GM12878 (cell line): ENCODE measurements around the gene SERPINB10. TPM values are rescaled to one million over a fixed set of nuclear protein-coding genes. Genes with fewer than 3 reads are reported as not detected.

Experiments used
- ATAC-seq: fragments of 200-7000 bp; cut with Tn5 transposase; 3 replicates; pipeline ENCODE4 v1.9.1; 2020; ENCODE audit warnings: mild to moderate bottlenecking, moderate library complexity
- BruUV-seq: library from RNA; stranded (reverse); fragments of 400-500 nt; replicated peaks from 2 replicates; lab custom pipeline; 2021; lab: Mats Ljungman, UMichigan
- CTCF ChIA-PET: fragments of 300-600 bp; sonication (Branson Sonifier 250); formaldehyde crosslinking; extraction: SDS; loops from one replicate; lab custom pipeline; 2021; ENCODE audit warnings: inconsistent platforms; lab: Yijun Ruan, JAX
- POLR2A ChIA-PET: fragments of 350-600 bp; formaldehyde crosslinking; extraction: SDS; loops from one replicate; lab custom pipeline; 2021; ENCODE audit warnings: inconsistent platforms; lab: Charles Lee
- RAD21 ChIA-PET: fragments of 300-600 bp; sonication (Branson Sonifier 250); formaldehyde crosslinking; loops from one replicate; lab custom pipeline; 2023; ENCODE audit warnings: antibody characterized with exemption; ENCODE audit not compliant: unreplicated experiment; lab: Charles Lee
- SMC1A ChIA-PET: fragments of 300-600 bp; sonication (Branson Sonifier 250); formaldehyde crosslinking; loops from one replicate; lab custom pipeline; 2023; ENCODE audit not compliant: unreplicated experiment, uncharacterized antibody; lab: Charles Lee
- DNase-seq: peaks from one replicate; pipeline ENCODE4 v3.0.0-alpha.2; 2011; ENCODE audit warnings: low read depth, low spot score
- FAIRE-seq: peaks from 3 replicates; lab custom pipeline; 2011; peaks lifted over from hg19 to GRCh38; lab: Jason Lieb, UNC
- H2AFZ ChIP-seq: 2 replicates; pipeline ENCODE4 v1.6.0; 2011; ENCODE audit warnings: low read depth, low read length, control low read depth; ENCODE audit not compliant: control insufficient read depth
- H3K27ac ChIP-seq: 2 replicates; pipeline ENCODE4 v1.5.1; 2011; ENCODE audit warnings: control low read depth; ENCODE audit not compliant: control insufficient read depth, insufficient read depth
- H3K27me3 ChIP-seq, 2 experiments: replicated peaks in 1 of 2; 2 replicates each; pipeline versions ENCODE4 v1.6.0 to v1.6.1; 2011; ENCODE audit warnings: low read length in 1 of 2; ENCODE audit not compliant: control insufficient read depth in 2 of 2, insufficient read depth in 2 of 2
- H3K36me3 ChIP-seq, 2 experiments: 2 replicates each; pipeline ENCODE4 v1.5.1; 2011; ENCODE audit warnings: low read length in 1 of 2; ENCODE audit not compliant: control insufficient read depth in 2 of 2, insufficient read depth in 2 of 2
- H3K4me1 ChIP-seq: 2 replicates; pipeline ENCODE4 v1.6.1; 2011; ENCODE audit warnings: mild to moderate bottlenecking, low read length, moderate library complexity, mixed read lengths; ENCODE audit not compliant: control insufficient read depth, insufficient read depth
- H3K4me2 ChIP-seq: 2 replicates; pipeline ENCODE4 v1.6.0; 2011; ENCODE audit warnings: control low read depth; ENCODE audit not compliant: control insufficient read depth, insufficient read depth
- H3K4me3 ChIP-seq: fragments of 200-600 bp; sonication (generic); 2 replicates; pipeline ENCODE4 v1.5.1; 2016
- H3K79me2 ChIP-seq: 2 replicates; pipeline ENCODE4 v1.6.0; 2011; ENCODE audit warnings: low read length; ENCODE audit not compliant: control insufficient read depth, insufficient read depth
- H3K9ac ChIP-seq: 2 replicates; pipeline ENCODE4 v1.8.0; 2011; ENCODE audit warnings: low read length, control low read depth, mixed read lengths; ENCODE audit not compliant: control insufficient read depth, insufficient read depth
- H3K9me3 ChIP-seq: replicated peaks from 3 replicates; pipeline ENCODE4 v1.5.1; 2011; ENCODE audit warnings: mild to moderate bottlenecking, low read length; ENCODE audit not compliant: control insufficient read depth, insufficient read depth
- H4K20me1 ChIP-seq: 2 replicates; pipeline ENCODE4 v1.6.0; 2011; ENCODE audit not compliant: control insufficient read depth, insufficient read depth
- NFIC ChIP-seq: IDR thresholded peaks from 2 replicates; pipeline ENCODE4 v1.6.1; 2012; ENCODE audit warnings: low read depth, mild to moderate bottlenecking, inconsistent platforms, low read length, moderate library complexity
- PML ChIP-seq: IDR thresholded peaks from 2 replicates; pipeline ENCODE4 v1.6.1; 2012; ENCODE audit warnings: low read length, inconsistent platforms
- RFX5 ChIP-seq: IDR thresholded peaks from 2 replicates; pipeline ENCODE4 v1.6.1; 2011; ENCODE audit warnings: low read depth, low read length, improper control_type of control experiment
- WGBS: methylation state at CpG from one replicate; pipeline ENCODE4 v1.1.6; 2016; ENCODE audit warnings: low lambda C conversion rate; ENCODE audit not compliant: insufficient replicate concordance, insufficient coverage; ENCODE audit errors: missing lambda C conversion rate; 5-methylcytosine and 5-hydroxymethylcytosine counted together
- in situ Hi-C: fragments of 300-500 bp; cut with MboI; formaldehyde crosslinking; loops from 9 replicates; pipeline ENCODE4 v1.14.3; 2018; ENCODE audit warnings: mixed read lengths
- intact Hi-C: fragments of 100-400 bp; cut with micrococcal nuclease; formaldehyde crosslinking; loops from one replicate; pipeline ENCODE4 v1.14.2; 2022; ENCODE audit not compliant: unreplicated experiment
- polyA plus RNA-seq, 11 experiments: library from polyadenylated mRNA; depleted of rRNA in 4 of 11; unstranded in 6 of 11; stranded (reverse) in 5 of 11; fragments of >200 nt; fragmentation: Nextera tagmentation in 4 of 11; fragmentation: Illumina TruSeq in 1 of 11; extraction: Ambion mirVana in 4 of 11; extraction: Trizol in 1 of 11; gene quantifications; 1 replicate in 1 of 11; 2 replicates in 10 of 11; pipeline versions ENCODE4 v1.2.1 to v1.2.3, GENCODE V29; 2011 to 2016; ENCODE audit warnings: inconsistent platforms in 2 of 11, missing spikeins in 2 of 11, low read depth in 1 of 11
- total RNA-seq, 4 experiments: library from RNA; depleted of rRNA in 3 of 4; stranded (reverse); fragments of >200 nt in 3 of 4; fragmentation: Illumina TruSeq in 1 of 4; extraction: Trizol in 1 of 4; gene quantifications; 2 replicates each; pipeline versions ENCODE4 v1.2.1 to v1.2.3, GENCODE V29; 2013 to 2021
- TF ChIP-seq, protein P1 (sequence below): fragments of 450-650 bp; formaldehyde crosslinking; IDR thresholded peaks from 2 replicates; pipeline ENCODE4 v1.4.0; 2020; ENCODE audit warnings: mild to moderate bottlenecking, moderate library complexity

Gene SERPINB10
- total and polyA plus RNA-seq, 10 of the 15 experiments (the other 5 are each of a cell fraction or from before 2014, with no cell fraction given): 12.0 to 83.5 (median 24.1) TPM

DNA sequence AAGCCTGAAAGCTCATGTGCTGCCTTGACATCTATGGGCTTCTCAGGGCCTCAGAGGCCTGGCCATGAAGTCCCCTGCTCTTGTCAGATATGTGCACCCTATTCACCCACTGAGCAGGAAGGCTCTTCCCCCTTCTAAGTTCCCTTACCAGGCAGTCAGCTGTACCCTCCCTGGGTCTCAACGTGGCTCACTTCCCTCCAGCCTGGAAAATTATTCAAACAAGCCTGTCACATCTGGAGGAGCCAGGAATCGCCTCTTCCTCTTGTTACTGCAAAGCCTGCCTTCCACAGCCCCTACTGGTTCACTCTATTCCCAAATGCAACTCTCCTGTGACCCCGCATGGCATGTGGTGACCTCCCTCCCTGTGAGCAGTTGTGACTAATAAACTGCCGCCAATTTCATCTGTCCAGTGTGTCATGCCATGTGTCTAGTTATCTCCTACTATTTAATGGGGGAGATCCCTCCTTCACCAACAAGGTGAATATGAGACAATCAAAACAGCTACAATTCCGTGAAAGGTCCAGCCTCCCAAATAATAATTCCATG is 53.8 kb downstream of the SERPINB10 start:
- BruUV-seq: no TSS peak
- in situ Hi-C loops (no loop called here), intact Hi-C loops (no loop called here)
- Histone ChIP-seq H3K4me1 (no peaks in the 10 kb centered on the region), H3K27ac (no peak overlapping the region), H3K79me2 (no peaks in the 10 kb centered on the region; the same call in 1 of the 2 replicates), H3K4me2 (no peak overlapping the region), H2AFZ (no peak overlapping the region), H3K9ac (no peak overlapping the region), H4K20me1 (no peaks in the 10 kb centered on the region), H3K27me3 (no peaks in the 10 kb centered on the region), H3K36me3 (peaks cover 9 to 13% of the 10 kb centered on the region in 2 experiments), H3K9me3 (no peaks in the 10 kb centered on the region), H3K4me3 (no peak overlapping the region)
- ChIA-PET RAD21 (interaction anchor here (0.9 kb wide), 1 partner anchor 9 kb away, joined by 3 read pairs; no protein-coding TSS in a partner anchor), SMC1A (interaction anchor here (1.6 to 5.6 kb wide), 2 partner anchors 17 to 26 kb away, joined by 5 to 30 read pairs; no protein-coding TSS in a partner anchor), POLR2A (interaction anchor here (0.6 kb wide), 1 partner anchor 8 kb away, joined by 3 read pairs; no protein-coding TSS in a partner anchor), CTCF (interaction anchor here (1.2 to 4.2 kb wide), 8 partner anchors 7 to 56 kb away, joined by 3 to 54 read pairs (median 22); no protein-coding TSS in a partner anchor)
- ATAC-seq (no peak), FAIRE-seq (no peak), DNase-seq (no peak)
- WGBS: 86% methylated on average over 5 of the region's 5 CpGs
- TF ChIP-seq RFX5 (no peak), PML (no peak), NFIC (no peak)
- TF ChIP-seq, protein P1, sequence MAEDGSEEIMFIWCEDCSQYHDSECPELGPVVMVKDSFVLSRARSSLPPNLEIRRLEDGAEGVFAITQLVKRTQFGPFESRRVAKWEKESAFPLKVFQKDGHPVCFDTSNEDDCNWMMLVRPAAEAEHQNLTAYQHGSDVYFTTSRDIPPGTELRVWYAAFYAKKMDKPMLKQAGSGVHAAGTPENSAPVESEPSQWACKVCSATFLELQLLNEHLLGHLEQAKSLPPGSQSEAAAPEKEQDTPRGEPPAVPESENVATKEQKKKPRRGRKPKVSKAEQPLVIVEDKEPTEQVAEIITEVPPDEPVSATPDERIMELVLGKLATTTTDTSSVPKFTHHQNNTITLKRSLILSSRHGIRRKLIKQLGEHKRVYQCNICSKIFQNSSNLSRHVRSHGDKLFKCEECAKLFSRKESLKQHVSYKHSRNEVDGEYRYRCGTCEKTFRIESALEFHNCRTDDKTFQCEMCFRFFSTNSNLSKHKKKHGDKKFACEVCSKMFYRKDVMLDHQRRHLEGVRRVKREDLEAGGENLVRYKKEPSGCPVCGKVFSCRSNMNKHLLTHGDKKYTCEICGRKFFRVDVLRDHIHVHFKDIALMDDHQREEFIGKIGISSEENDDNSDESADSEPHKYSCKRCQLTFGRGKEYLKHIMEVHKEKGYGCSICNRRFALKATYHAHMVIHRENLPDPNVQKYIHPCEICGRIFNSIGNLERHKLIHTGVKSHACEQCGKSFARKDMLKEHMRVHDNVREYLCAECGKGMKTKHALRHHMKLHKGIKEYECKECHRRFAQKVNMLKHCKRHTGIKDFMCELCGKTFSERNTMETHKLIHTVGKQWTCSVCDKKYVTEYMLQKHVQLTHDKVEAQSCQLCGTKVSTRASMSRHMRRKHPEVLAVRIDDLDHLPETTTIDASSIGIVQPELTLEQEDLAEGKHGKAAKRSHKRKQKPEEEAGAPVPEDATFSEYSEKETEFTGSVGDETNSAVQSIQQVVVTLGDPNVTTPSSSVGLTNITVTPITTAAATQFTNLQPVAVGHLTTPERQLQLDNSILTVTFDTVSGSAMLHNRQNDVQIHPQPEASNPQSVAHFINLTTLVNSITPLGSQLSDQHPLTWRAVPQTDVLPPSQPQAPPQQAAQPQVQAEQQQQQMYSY (CRISPR knock-in tag): no peak
